RWPE1 (cell line): ENCODE measurements around the gene ART4.

Experiments used
- CTCF ChIA-PET: fragments of 350-600 bp; sonication (Branson Sonifier 250); formaldehyde crosslinking; extraction: SDS; loops from one replicate; lab custom pipeline; 2021; lab: Yijun Ruan, JAX
- POLR2A ChIA-PET: fragments of 400-600 bp; formaldehyde crosslinking; extraction: SDS; loops from one replicate; lab custom pipeline; 2020; ENCODE audit warnings: antibody characterized with exemption; ENCODE audit not compliant: low non-redundant PET; lab: Yijun Ruan, JAX
- DNase-seq: peaks from one replicate; pipeline ENCODE4 v3.0.0; 2012; ENCODE audit warnings: low spot score
- H3K27ac ChIP-seq: fragments of 450-650 bp; 2 replicates; pipeline ENCODE4 v1.5.1; 2017
- TF ChIP-seq, protein P1 (sequence below): fragments of 450-650 bp; conservative IDR thresholded peaks from 2 replicates; pipeline ENCODE4 v1.5.1; 2017; ENCODE audit warnings: low read depth, mild to moderate bottlenecking

Gene ART4

DNA sequence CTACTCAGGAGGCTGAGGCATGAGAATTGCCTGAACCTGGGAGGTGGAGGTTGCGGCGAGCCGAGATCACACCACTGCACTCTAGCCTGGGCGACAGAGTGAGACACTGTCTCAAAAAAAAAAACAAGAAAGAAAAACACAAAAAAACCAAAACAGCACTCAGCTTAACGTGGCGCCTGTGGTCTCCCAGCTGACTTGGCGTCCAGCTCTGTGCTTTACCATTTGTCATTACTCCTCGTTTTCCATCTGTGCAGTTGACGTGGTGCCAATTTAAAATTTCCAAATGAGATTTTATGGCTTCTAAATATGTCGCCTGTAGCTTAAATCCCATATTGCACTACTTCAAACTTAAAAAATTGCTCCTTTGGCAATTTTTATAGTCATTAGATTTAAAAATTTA lies 40.4 kb upstream of the ART4 start:
- CTCF ChIA-PET: interaction anchor here (0.7 kb wide), 1 partner anchor 1171 kb away, joined by 4 read pairs; no protein-coding TSS in a partner anchor
- no peak overlapping the region for H3K27ac ChIP-seq
- no peak for DNase-seq
- TF ChIP-seq, protein P1, sequence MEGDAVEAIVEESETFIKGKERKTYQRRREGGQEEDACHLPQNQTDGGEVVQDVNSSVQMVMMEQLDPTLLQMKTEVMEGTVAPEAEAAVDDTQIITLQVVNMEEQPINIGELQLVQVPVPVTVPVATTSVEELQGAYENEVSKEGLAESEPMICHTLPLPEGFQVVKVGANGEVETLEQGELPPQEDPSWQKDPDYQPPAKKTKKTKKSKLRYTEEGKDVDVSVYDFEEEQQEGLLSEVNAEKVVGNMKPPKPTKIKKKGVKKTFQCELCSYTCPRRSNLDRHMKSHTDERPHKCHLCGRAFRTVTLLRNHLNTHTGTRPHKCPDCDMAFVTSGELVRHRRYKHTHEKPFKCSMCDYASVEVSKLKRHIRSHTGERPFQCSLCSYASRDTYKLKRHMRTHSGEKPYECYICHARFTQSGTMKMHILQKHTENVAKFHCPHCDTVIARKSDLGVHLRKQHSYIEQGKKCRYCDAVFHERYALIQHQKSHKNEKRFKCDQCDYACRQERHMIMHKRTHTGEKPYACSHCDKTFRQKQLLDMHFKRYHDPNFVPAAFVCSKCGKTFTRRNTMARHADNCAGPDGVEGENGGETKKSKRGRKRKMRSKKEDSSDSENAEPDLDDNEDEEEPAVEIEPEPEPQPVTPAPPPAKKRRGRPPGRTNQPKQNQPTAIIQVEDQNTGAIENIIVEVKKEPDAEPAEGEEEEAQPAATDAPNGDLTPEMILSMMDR: no peak
- POLR2A ChIA-PET: no interaction called here

DNA sequence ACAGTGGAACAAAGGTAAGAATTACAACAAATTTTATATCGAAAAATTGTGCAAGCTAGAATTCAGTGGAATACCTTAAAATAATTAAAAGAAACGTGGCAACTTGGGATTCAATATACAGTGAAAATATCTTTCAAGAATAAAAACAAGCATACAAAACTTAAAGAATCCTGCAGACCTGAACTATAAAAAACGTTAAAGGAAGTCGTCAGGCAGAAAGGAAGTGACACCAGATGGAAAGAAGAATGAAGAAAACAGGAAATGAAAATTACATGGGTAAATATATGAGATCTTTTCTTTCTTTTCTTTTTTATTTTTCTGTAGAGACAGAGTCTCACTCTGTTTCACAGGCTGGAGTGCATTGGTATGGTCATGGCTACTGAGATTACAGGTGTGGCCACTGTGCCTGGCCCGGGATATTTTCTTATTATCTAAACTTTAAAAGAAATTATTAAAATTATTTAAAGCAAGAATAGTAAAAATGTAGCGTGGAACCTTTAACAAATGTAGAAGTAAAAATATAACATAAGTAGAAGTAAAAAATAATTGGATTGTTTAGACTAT lies 37.6 kb upstream of the ART4 start:
- POLR2A ChIA-PET: no interaction called here
- DNase-seq: no peak
- TF ChIP-seq, protein P1: no peak
- H3K27ac ChIP-seq: no peak overlapping the region
- CTCF ChIA-PET: no interaction called here

DNA sequence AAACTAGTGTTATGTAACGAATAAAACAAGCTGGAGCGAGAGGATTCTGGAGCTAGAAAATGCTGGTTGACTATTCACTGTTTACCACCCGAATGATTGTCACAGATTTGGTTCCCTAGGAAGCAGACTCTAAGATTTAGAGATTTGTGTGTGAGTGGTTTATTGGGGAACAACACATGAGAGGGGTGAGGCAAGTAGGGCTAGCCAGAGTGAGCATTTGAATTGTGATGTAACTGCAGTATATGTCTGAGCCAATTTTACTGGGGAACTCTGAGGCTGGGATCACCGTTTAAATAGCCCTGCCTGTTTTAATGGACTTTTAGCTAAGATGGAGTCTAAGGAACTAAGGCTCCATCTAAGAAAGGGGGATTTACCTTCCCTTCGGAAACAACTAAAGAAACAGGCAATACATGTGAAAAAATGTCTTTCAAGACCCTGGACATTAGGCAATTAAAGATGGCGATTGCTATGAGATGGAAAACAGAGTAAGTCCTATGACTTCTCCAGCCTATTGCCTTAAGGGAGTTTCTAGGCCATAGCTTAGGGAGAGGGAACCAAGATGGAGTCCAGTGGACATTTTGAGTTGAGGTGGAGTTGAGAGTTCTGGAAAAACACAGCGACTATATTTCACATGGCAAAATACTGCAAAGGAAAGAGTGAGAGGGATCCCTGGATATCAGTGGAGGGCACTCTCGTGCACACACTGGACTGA lies 36.1 kb upstream of the ART4 start:
- no peak for DNase-seq
- H3K27ac ChIP-seq: no peak overlapping the region
- ChIA-PET POLR2A (no interaction called here), CTCF (no interaction called here)
- TF ChIP-seq, protein P1: no peak

DNA sequence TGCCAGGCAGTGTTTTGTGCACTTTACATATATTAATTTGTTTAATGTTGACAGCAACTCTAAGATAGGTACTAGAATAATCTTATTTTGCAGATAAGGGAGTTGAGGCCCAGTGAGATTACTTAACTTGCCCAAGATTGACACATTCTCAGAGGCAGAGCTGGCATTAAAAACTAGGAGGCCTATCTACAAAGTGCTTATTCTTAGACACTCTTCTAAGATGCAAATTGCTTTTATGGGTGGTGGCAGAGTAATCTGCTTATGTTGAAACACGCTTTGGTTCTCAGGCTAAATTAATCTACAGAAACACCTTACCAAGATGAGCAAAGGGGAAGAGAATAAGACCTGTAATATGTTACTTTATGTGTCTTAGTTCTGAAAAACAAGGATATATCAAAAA lies 35.2 kb upstream of the ART4 start:
- H3K27ac ChIP-seq: no peak overlapping the region
- CTCF ChIA-PET: no interaction called here
- POLR2A ChIA-PET: no interaction called here
- no peak for DNase-seq
- TF ChIP-seq, protein P1: no peak

DNA sequence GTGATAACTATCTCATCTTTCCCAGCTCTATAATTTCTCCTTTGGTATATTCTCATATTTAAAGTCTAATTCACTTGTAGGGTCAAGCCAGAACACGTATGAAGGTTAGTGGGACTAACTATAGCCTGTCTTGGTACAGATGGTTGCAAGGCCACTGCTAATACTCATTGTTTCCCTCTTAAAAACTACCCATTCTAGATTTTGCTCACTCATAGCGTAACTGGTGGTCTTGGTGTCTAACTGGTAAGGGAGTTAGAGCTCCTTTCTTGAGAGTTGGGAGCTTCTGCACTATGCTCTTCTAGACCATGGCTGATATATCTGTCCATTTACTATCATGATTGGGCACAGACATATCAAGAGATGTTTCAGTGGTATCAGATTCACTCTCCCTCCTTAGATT lies 33.5 kb upstream of the ART4 start:
- TF ChIP-seq, protein P1: no peak
- CTCF ChIA-PET: no interaction called here
- no peak overlapping the region for H3K27ac ChIP-seq
- POLR2A ChIA-PET: no interaction called here
- DNase-seq: no peak

DNA sequence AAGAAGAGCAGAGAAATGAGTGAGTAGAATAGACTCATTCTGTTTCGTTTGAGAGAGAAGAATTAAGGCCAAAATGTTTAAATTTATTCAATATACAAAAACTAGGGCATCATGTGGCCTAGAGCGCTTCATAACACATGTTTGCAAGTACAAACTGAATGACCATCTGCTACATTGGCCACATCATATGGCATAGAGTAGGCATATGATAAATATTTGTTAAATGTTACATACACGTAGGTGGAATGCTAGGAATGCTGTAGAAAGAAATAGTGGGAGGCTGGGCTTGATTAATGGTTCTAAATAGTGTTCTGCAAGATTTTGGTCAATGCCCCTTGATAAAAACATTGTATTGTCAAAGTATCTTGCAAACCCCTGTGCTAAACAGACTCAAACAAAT lies 31.6 kb upstream of the ART4 start:
- CTCF ChIA-PET: no interaction called here

More for the DNA sequence above, 31.6 kb upstream of the ART4 start:
- no peak for DNase-seq
- no peak overlapping the region for H3K27ac ChIP-seq
- POLR2A ChIA-PET: no interaction called here
- TF ChIP-seq, protein P1: no peak
